Colonic mucosa (tissue), 4 donors: Measurements from ENCODE around the gene SLC16A11. TPM values are rescaled to one million over a fixed set of nuclear protein-coding genes. Genes with fewer than 3 reads are reported as not detected.

Experiments used
- DNase-seq: peaks from one replicate; pipeline ENCODE4 v3.0.0-alpha.2; 2020
- H3K27ac ChIP-seq: fragments of 200-600 bp; one replicate; pipeline ENCODE4 v1.8.0; 2021
- H3K27me3 ChIP-seq: fragments of 200-600 bp; one replicate; pipeline ENCODE4 v1.8.0; 2021
- H3K36me3 ChIP-seq: fragments of 200-600 bp; one replicate; pipeline ENCODE4 v1.8.0; 2021
- H3K4me1 ChIP-seq: fragments of 200-600 bp; one replicate; pipeline ENCODE4 v1.8.0; 2021; ENCODE audit warnings: mild to moderate bottlenecking
- H3K4me3 ChIP-seq: fragments of 200-600 bp; one replicate; pipeline ENCODE4 v1.8.0; 2021
- H3K9ac ChIP-seq, 2 donors: one replicate each; pipeline ENCODE4 v1.7.0; 2013; ENCODE audit warnings: control low read depth in 2 of 2, low read depth in 2 of 2, low read length in 2 of 2
- H3K9me3 ChIP-seq: fragments of 200-600 bp; one replicate; pipeline ENCODE4 v1.8.0; 2021
- CTCF ChIP-seq: fragments of 200-600 bp; IDR thresholded peaks from one replicate; pipeline ENCODE4 v1.8.0; 2022; ENCODE audit warnings: antibody characterized with exemption, mild to moderate bottlenecking
- intact Hi-C: fragments of 100-400 bp; cut with DNase I; formaldehyde crosslinking; loops from one replicate; pipeline ENCODE4 v1.14.1; 2022
- total RNA-seq, 2 donors: library from RNA; stranded (reverse); fragmentation: NEBNext Ultra II Directional in 1 of 2; extraction: Animal tissue kit (Norgen Biotek cat#: 25700) in 1 of 2; gene quantifications; one replicate each; pipeline ENCODE4 v1.2.1, GENCODE V29; 2021
- donor health status: healthy.
- donor health status: DM: no; HTN: no; CAD: no.
- donor health status: DM: no; HTN: no; CAD: no.

SLC16A11 gene
- total RNA-seq, 2 donors from 2014 or later: 0.22 to 0.40 TPM

GRCh38 chr17:7017827-7018200, 26.1 kb downstream of the SLC16A11 start:
- Histone ChIP-seq H3K4me3 (no peak overlapping the region), H3K9ac (peak overlapping the region in 1 of 2 donors; percentile 67), H3K36me3 (no peaks in the 10 kb centered on the region), H3K27me3 (no peaks in the 10 kb centered on the region), H3K4me1 (no peaks in the 10 kb centered on the region), H3K27ac (peak overlapping the region; percentile 57), H3K9me3 (no peaks in the 10 kb centered on the region)
- intact Hi-C loops: no loop called here
- no peak for DNase-seq
- no peak for TF ChIP-seq CTCF

- Histone ChIP-seq H3K27ac (peak overlapping the region; percentile 57), H3K4me1 (no peaks in the 10 kb centered on the region), H3K4me3 (no peak overlapping the region), H3K27me3 (no peaks in the 10 kb centered on the region), H3K9ac (peak overlapping the region; percentile 21 to 37), H3K9me3 (no peaks in the 10 kb centered on the region), H3K36me3 (no peaks in the 10 kb centered on the region)
- no peak for DNase-seq
- TF ChIP-seq CTCF: no peak
- intact Hi-C loops: no loop called here
Observed at GRCh38 chr17:7016886-7017826, 26.7 kb downstream of the SLC16A11 start.

- no peak for DNase-seq
- H3K27ac ChIP-seq: peak overlapping the region; percentile 95
- peaks cover 3% of the 10 kb centered on the region for H3K4me1 ChIP-seq
- H3K36me3 ChIP-seq: no peaks in the 10 kb centered on the region
- H3K27me3 ChIP-seq: no peaks in the 10 kb centered on the region
- peak overlapping the region in 1 of 2 donors; percentile 21 for H3K9ac ChIP-seq
- no peak overlapping the region for H3K4me3 ChIP-seq
- intact Hi-C loops: no loop called here
- H3K9me3 ChIP-seq: no peaks in the 10 kb centered on the region
- no peak for TF ChIP-seq CTCF
Observed at GRCh38 chr17:7016418-7016817, 27.5 kb downstream of the SLC16A11 start.

GRCh38 chr17:7014995-7015958, 28.6 kb downstream of the SLC16A11 start:
- Histone ChIP-seq H3K9me3 (no peaks in the 10 kb centered on the region), H3K36me3 (no peaks in the 10 kb centered on the region), H3K27ac (peak overlapping the region; percentile 95), H3K4me1 (peaks cover 9% of the 10 kb centered on the region), H3K9ac (peak overlapping the region; percentile 93 to 94), H3K4me3 (peak overlapping the region; percentile 86), H3K27me3 (no peaks in the 10 kb centered on the region)
- TF ChIP-seq CTCF: peak; percentile 30
- DNase-seq: peak; percentile 45
- intact Hi-C loops: no loop called here

- Histone ChIP-seq H3K27me3 (no peaks in the 10 kb centered on the region), H3K9ac (peak overlapping the region; percentile 94 to 95), H3K9me3 (no peaks in the 10 kb centered on the region), H3K4me3 (peak overlapping the region; percentile 86), H3K36me3 (no peaks in the 10 kb centered on the region), H3K27ac (peak overlapping the region; percentile 95), H3K4me1 (peaks cover 9% of the 10 kb centered on the region)
- TF ChIP-seq CTCF: peak; percentile 71
- intact Hi-C loops: no loop called here
- DNase-seq: peak; percentile 96
Observed at GRCh38 chr17:7014261-7014994, 29.5 kb downstream of the SLC16A11 start.
